ENCODE results near the gene FARP1. TPM values are rescaled to one million over a fixed set of nuclear protein-coding genes. Genes with fewer than 3 reads are reported as not detected.

The FARP1 gene
- total RNA-seq, 4 donors from 2014 or later = 28.3 to 69.2 (median 36.4) TPM

DNA sequence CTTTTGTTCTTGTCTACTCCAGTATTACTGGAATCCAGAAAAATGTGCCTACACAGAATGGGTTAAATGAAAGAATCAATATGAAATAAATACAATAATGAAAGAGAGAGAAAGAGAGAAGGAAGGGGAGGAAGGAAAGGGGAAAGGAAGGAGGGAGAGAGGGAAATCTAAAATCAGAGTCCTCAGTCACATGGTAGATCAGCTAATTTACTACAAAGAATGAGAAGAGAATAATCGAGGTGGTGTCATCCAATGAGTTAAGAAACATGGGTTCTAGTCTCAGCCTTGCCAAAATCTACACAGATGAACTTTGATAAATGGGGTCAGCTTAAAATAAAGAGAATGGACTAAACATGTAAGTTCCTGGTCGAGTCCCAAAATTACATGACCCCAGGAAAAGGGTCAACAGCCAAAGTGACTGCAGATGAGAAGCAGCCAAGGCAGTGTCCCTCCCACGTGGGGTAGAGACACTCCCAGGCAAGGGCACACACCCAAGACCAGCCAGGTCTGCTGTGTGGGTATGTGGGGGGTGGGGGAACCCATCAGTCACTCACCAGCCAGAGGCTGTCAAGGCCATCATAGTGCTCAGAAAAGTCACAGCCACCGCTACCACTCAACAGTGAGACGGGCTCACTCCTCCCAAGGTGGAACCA lies 330.4 kb downstream of the FARP1 start:
- WGBS, 2 donors (ENCODE audit: low coverage in 1 of 2) = 43 to 57% methylated on average over 1 to 2 of the region's 5 CpGs
- H3K27ac ChIP-seq = no peak overlapping the region
- no peak for ATAC-seq
- H3K9me3 ChIP-seq = no peaks in the 10 kb centered on the region
- H3K4me1 ChIP-seq = peaks cover 0 to 44% (median 13%) of the 10 kb centered on the region in 3 donors
- no peak for TF ChIP-seq POLR2AphosphoS5 (IDR thresholded peaks at IDR 0.05)
- H3K36me3 ChIP-seq = peaks cover 0 to 52% of the 10 kb centered on the region in 2 donors
- H3K4me3 ChIP-seq = no peak overlapping the region
- H3K27me3 ChIP-seq = no peaks in the 10 kb centered on the region

DNA sequence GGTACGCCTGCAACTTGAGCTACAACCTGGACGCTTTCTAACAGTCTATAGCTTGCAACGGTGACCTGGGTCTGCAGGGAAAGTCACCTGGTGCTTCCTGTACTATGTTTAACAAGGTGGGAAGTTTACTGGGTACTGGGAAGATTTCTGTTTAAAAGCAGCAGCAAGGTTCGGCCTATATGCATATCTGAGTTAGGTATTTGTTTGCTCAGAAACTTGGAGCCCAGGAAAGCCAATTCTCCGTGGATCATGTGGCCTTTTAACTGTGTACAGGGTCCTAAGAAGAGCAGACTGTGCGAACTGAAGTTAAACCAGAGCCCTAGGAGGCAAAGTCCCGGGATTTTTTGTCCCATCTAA lies 330.9 kb downstream of the FARP1 start:
- 40 to 62% methylated on average over 1 to 3 of the region's 7 CpGs for WGBS, 2 donors (ENCODE audit: low coverage in 1 of 2)
- Histone ChIP-seq H3K9me3 (no peaks in the 10 kb centered on the region), H3K4me1 (peaks cover 0 to 44% (median 15%) of the 10 kb centered on the region in 3 donors), H3K4me3 (no peak overlapping the region), H3K27me3 (no peaks in the 10 kb centered on the region), H3K36me3 (peaks cover 0 to 47% of the 10 kb centered on the region in 2 donors), H3K27ac (no peak overlapping the region)
- no peak for ATAC-seq
- TF ChIP-seq POLR2AphosphoS5 (IDR thresholded peaks at IDR 0.05) = no peak
- TF ChIP-seq POLR2A (IDR thresholded peaks at IDR 0.05) = no peak
- TF ChIP-seq, protein P1, sequence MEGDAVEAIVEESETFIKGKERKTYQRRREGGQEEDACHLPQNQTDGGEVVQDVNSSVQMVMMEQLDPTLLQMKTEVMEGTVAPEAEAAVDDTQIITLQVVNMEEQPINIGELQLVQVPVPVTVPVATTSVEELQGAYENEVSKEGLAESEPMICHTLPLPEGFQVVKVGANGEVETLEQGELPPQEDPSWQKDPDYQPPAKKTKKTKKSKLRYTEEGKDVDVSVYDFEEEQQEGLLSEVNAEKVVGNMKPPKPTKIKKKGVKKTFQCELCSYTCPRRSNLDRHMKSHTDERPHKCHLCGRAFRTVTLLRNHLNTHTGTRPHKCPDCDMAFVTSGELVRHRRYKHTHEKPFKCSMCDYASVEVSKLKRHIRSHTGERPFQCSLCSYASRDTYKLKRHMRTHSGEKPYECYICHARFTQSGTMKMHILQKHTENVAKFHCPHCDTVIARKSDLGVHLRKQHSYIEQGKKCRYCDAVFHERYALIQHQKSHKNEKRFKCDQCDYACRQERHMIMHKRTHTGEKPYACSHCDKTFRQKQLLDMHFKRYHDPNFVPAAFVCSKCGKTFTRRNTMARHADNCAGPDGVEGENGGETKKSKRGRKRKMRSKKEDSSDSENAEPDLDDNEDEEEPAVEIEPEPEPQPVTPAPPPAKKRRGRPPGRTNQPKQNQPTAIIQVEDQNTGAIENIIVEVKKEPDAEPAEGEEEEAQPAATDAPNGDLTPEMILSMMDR (IDR thresholded peaks at IDR 0.05) = no peak
- TF ChIP-seq EP300 (IDR thresholded peaks at IDR 0.05) = no peak

DNA sequence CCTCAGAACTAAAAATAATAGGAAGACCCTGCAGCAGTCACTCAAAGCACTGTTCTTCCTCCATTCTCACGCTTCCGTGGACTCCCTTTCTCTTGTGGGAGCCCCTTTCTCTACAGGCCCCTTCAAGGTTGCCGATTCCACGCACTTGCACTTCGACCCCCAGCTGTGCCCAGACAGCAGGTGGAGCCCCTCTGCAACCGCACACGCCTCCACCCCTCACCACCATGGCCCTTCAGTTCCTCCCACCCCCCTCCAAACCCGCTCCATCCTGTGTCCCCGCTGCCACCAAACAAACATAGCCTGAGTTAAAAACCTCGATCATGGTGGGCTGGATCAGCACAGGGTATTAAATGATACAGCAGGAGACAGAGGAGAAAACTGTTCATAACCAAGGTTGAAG lies 331.4 kb downstream of the FARP1 start:
- H3K4me1 ChIP-seq = peaks cover 0 to 47% (median 15%) of the 10 kb centered on the region in 3 donors

DNA sequence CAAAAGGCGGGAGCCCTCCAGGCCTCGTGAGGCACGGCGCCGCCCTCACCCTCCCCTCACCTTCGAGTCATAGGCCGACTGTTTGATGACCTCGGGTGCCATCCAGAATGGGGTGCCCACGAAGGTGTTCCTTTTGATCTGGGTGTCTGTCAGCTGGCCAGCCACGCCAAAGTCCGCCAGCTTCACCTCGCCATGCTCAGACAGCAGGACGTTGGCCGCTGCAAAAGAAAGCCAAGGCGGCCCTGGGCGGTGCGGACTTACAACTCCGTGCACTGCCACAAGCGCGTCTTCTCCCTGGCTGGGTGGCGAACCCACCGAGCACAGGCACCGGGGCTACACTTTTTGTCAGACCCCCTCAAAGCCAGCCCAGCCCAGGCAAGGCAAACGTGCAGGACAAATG lies 331.9 kb downstream of the FARP1 start:
- H3K27me3 ChIP-seq = no peaks in the 10 kb centered on the region
- WGBS, 2 donors (ENCODE audit: low coverage in 1 of 2) = 96% methylated on average over 16 of the region's 24 CpGs; no CpG with 5 or more reads in 1 of the 2 donors
- H3K36me3 ChIP-seq = peaks cover 0 to 40% of the 10 kb centered on the region in 2 donors
- TF ChIP-seq POLR2A (IDR thresholded peaks at IDR 0.05) (no peak), EP300 (IDR thresholded peaks at IDR 0.05) (no peak)
- ATAC-seq = no peak
- H3K4me1 ChIP-seq = peaks cover 0 to 52% (median 17%) of the 10 kb centered on the region in 3 donors
- H3K4me3 ChIP-seq = no peak overlapping the region
- no peak overlapping the region for H3K27ac ChIP-seq
- no peaks in the 10 kb centered on the region for H3K9me3 ChIP-seq

More for the DNA sequence above, 331.4 kb downstream of the FARP1 start:
- H3K9me3 ChIP-seq = no peaks in the 10 kb centered on the region
- H3K27ac ChIP-seq = no peak overlapping the region
- WGBS, 2 donors (ENCODE audit: low coverage in 1 of 2) = 89 to 94% methylated on average over 4 to 7 of the region's 10 CpGs
- ATAC-seq = no peak
- no peak overlapping the region for H3K4me3 ChIP-seq
- no peaks in the 10 kb centered on the region for H3K27me3 ChIP-seq
- TF ChIP-seq, protein P1 (IDR thresholded peaks at IDR 0.05) = no peak
- TF ChIP-seq POLR2AphosphoS5 (IDR thresholded peaks at IDR 0.05) (no peak), EP300 (IDR thresholded peaks at IDR 0.05) (no peak), POLR2A (IDR thresholded peaks at IDR 0.05) (no peak)
- H3K36me3 ChIP-seq = peaks cover 0 to 41% of the 10 kb centered on the region in 2 donors

DNA sequence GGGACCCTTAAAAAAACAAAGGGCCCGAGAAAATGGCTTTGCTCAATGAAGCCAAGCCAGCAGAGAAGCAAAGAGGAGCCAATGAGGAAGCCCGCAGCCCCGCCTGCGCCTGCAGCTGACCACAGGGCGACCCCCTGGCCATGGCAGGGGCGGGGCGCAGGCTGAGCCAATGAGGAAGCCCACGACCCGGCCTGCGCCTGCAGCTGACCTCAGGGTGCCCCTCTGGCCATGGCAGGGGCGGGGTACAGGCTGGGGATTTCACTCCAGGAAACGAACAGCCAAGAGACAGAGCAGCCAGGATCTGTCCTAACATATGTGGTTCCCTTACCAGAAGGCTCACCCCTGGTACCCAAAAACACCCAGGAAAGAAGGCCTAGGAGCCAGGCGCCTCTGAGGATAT lies 332.6 kb downstream of the FARP1 start:
- no peak for TF ChIP-seq POLR2AphosphoS5 (IDR thresholded peaks at IDR 0.05)
- TF ChIP-seq, protein P1 (IDR thresholded peaks at IDR 0.05) = no peak
- TF ChIP-seq POLR2A (IDR thresholded peaks at IDR 0.05) = no peak
- no peak for TF ChIP-seq EP300 (IDR thresholded peaks at IDR 0.05)
- Histone ChIP-seq H3K36me3 (peaks cover 0 to 40% of the 10 kb centered on the region in 2 donors), H3K27ac (peak overlapping the region in 1 of 4 donors; percentile 76), H3K9me3 (no peaks in the 10 kb centered on the region), H3K4me3 (no peak overlapping the region), H3K4me1 (peaks cover 0 to 59% (median 18%) of the 10 kb centered on the region in 3 donors), H3K27me3 (no peaks in the 10 kb centered on the region)
- 71 to 72% methylated on average over 1 to 9 of the region's 13 CpGs for WGBS, 2 donors (ENCODE audit: low coverage in 1 of 2)
- ATAC-seq = peak; percentile 44

DNA sequence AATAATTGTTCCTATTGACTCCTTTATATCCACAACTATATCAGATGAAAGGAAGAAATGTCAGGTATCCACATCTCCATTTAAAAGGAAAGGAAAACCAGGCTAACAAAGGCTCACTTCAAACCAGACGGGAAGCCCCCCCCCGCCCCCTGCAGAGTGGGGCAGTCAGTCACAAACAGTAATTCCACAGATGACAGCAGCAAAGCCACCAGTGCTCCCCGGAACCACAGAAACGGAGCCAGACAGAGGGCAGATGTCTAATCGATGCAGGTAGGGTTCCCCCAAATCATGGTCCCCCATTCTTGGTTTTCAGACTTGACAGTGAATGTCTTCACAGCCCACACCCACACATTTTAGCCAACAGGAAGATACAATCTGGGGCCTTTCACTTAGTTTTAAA lies 333.2 kb downstream of the FARP1 start:
- peaks cover 0 to 65% (median 18%) of the 10 kb centered on the region in 3 donors for H3K4me1 ChIP-seq

More for the DNA sequence above, 333.2 kb downstream of the FARP1 start:
- TF ChIP-seq, protein P1 (IDR thresholded peaks at IDR 0.05) = no peak
- TF ChIP-seq POLR2AphosphoS5 (IDR thresholded peaks at IDR 0.05) = no peak
- no peak for TF ChIP-seq POLR2A (IDR thresholded peaks at IDR 0.05)
- TF ChIP-seq EP300 (IDR thresholded peaks at IDR 0.05) = no peak
- Histone ChIP-seq H3K27me3 (no peaks in the 10 kb centered on the region), H3K9me3 (no peaks in the 10 kb centered on the region), H3K36me3 (peaks cover 0 to 39% of the 10 kb centered on the region in 2 donors), H3K4me3 (no peak overlapping the region), H3K27ac (peak overlapping the region in 3 of 4 donors; percentile 26 to 76 (median 48))
- ATAC-seq = no peak
- 50 to 57% methylated on average over 2 of the region's 5 CpGs for WGBS, 2 donors (ENCODE audit: low coverage in 1 of 2)

Data from gastroesophageal sphincter (tissue), 4 donors.